Choroid plexus epithelial cell (primary cell): ENCODE measurements around the gene HOXA11.

Experiments used
- DNase-seq: peaks from one replicate; pipeline ENCODE4 v3.0.0-alpha.2; 2010; ENCODE audit warnings: low read depth
- H3K4me3 ChIP-seq: 2 replicates; pipeline ENCODE4 v1.5.1; 2011; ENCODE audit warnings: low read depth, mild to moderate bottlenecking, control low read depth, low read length, moderate library complexity
- TF ChIP-seq, protein P1 (sequence below): conservative IDR thresholded peaks from 2 replicates; pipeline ENCODE4 v1.5.1; 2011; ENCODE audit warnings: low read depth, mild to moderate bottlenecking, control low read depth, inconsistent platforms, low read length, moderate library complexity

Gene HOXA11

GRCh38 chr7:27205325-27206280, 20.6 kb upstream of the HOXA11 start:
- TF ChIP-seq, protein P1, sequence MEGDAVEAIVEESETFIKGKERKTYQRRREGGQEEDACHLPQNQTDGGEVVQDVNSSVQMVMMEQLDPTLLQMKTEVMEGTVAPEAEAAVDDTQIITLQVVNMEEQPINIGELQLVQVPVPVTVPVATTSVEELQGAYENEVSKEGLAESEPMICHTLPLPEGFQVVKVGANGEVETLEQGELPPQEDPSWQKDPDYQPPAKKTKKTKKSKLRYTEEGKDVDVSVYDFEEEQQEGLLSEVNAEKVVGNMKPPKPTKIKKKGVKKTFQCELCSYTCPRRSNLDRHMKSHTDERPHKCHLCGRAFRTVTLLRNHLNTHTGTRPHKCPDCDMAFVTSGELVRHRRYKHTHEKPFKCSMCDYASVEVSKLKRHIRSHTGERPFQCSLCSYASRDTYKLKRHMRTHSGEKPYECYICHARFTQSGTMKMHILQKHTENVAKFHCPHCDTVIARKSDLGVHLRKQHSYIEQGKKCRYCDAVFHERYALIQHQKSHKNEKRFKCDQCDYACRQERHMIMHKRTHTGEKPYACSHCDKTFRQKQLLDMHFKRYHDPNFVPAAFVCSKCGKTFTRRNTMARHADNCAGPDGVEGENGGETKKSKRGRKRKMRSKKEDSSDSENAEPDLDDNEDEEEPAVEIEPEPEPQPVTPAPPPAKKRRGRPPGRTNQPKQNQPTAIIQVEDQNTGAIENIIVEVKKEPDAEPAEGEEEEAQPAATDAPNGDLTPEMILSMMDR, result no peak
- H3K4me3 ChIP-seq, result no peak overlapping the region
- DNase-seq, result no peak

DNA sequence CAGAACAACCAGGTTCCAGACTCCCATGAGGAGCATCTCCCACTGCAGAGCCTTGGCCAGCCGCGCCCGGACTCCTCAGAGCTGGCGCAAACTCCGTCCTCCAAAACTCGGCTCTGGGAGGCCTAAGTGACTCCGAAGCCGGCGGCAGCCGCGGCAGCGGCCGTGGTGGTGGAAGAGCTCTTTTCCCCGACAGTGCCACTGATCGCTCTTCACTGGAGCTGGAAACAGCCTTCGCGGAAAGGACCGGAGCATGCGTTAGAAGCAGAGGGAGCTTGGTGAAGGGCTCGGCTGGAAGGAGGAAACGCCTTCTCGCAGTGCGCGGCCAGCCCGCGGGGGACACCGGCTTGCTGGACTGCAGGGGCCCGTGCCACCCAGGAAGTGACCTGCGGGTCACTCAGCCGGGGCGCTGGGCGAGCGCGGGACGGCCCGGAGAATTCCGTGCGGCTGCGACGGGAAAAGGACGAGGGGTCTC, 19.9 kb upstream of the HOXA11 start:
- no peak for DNase-seq
- TF ChIP-seq, protein P1, result no peak
- no peak overlapping the region for H3K4me3 ChIP-seq

DNA sequence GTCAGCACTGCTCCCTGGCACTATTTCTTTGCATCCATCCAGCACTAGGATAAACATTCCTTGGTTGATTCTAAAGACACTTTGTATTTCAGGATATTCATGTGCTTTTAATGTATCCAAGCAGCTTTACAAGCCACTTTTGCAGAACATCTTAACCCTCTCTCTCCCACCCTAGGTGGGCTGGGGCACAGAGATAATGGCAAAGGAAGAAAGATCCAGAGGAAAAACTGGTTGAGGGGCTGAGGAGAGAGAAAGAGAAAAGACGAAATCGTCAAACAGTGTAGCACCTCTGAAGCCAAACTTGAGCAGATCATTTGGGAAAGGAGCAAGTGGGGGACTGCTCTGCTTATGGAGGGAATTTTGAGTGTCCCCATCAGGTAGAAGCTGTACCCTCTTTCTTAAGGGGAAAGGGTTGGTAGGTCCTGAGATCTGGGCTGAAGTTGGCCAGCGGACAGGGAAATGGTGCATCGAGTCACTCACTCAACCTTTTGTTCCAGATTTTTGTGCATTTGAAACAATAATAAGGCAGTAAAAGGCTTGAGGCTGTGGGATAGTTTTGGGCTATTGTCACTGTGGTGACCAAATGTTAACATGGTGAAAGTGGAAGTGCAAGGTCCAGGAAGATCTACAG, 19.0 kb upstream of the HOXA11 start:
- no peak overlapping the region for H3K4me3 ChIP-seq
- TF ChIP-seq, protein P1, result no peak
- DNase-seq, result no peak

DNA sequence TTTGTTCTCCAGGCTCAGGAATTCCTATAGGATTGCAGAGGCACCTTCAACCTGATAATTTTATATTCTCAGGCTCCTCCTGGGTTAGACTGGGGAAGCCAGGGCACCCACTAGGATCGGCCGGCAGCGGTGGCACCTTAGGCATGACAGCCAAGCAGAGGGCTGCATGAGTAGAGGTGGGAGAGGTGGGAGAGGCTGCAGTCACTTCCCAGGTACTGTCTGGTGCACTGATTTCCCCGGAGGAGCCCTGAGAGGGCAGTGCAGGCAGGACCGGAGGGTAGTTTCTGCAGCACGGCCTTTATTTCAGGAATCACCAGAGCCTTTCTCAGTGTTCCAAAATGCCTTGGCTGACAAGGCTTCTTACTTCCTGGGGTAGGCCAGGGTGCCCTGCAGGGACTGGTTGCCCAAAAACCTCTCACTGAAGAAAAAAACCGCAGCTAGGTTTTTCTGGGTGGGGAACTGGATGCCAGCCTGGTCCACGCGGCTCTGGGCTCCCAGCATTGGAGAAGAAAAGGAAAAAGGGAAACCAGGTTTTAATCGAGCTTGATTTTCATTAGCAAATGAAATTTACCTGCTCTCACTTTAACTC, 18.4 kb upstream of the HOXA11 start:
- TF ChIP-seq, protein P1, result no peak
- no peak overlapping the region for H3K4me3 ChIP-seq
- DNase-seq, result no peak

DNA sequence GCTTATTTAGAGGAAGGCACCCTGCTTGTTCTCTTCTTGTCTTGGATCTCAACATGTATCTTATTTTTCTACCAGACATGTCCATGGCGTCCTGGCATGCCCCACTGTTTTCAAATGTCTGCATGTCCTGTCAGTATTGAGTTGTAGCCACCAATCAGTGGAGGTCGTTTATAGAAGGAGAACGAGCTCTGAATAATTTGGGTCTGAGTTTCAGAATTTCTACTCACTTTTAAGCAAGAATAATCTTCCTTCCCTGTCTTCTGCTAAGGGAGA, 17.8 kb upstream of the HOXA11 start:
- TF ChIP-seq, protein P1, result no peak
- H3K4me3 ChIP-seq, result no peak overlapping the region
- no peak for DNase-seq

DNA sequence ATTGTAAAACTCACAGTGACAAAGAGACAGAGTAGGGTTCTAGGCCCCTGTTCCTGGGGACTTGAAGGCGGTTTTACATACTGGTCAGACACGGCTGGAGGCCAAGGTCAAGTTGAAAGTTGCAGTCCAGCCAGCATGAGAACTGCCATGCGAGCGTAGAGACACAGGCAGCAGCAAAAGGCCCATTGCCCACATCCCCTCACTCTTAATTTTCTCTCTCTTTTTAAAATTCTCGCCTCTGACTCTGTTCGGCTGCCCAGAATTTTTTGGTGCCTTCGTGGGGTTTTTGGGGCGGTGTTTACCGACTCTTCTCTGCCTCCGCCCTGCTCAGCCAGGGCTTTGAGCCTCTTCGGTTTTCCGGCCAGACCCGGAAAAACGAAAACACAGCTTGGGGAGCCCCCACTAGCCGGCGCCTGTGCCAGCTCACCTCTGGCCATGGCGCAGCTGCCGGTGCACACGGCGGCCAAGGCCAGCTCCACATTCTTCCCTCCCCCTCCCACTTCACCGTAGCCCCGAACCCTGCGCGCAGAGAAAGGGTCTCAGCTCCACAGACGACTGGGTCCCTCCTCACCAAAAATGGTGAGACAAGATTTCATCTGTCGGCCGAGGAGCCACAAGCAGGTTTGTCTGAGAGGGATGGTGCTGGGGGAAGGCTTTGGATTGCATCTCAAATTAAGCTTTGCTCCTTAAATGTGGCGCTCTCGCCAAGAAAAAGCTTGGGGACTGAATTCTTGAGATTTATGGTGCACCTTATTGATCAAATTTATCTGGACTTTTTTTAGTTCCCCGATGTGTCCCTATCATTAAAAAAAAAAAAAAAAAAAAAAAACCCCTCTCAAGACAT, 17.2 kb upstream of the HOXA11 start:
- DNase-seq, result no peak
- TF ChIP-seq, protein P1, result no peak
- no peak overlapping the region for H3K4me3 ChIP-seq
